Fibroblast of pulmonary artery (primary cell): Measurements from ENCODE around the gene PCP2.

Experiments used
- DNase-seq: peaks from one replicate; pipeline ENCODE4 v3.0.0-alpha.2; 2010; ENCODE audit warnings: low read depth
- H3K4me3 ChIP-seq: replicated peaks from 2 replicates; pipeline ENCODE4 v1.5.1; 2011; ENCODE audit warnings: low read depth, mild to moderate bottlenecking, control low read depth, low read length, moderate library complexity
- CTCF ChIP-seq: IDR thresholded peaks from 2 replicates; pipeline ENCODE4 v1.5.1; 2011; ENCODE audit warnings: mild to moderate bottlenecking, control low read depth, low read length, inconsistent platforms; ENCODE audit errors: missing control alignments

The PCP2 gene

GRCh38 chr19:7617172-7617571 is 16.3 kb downstream of the PCP2 start:
- H3K4me3 ChIP-seq, result no peak overlapping the region
- no peak for DNase-seq
- TF ChIP-seq CTCF, result no peak

DNA sequence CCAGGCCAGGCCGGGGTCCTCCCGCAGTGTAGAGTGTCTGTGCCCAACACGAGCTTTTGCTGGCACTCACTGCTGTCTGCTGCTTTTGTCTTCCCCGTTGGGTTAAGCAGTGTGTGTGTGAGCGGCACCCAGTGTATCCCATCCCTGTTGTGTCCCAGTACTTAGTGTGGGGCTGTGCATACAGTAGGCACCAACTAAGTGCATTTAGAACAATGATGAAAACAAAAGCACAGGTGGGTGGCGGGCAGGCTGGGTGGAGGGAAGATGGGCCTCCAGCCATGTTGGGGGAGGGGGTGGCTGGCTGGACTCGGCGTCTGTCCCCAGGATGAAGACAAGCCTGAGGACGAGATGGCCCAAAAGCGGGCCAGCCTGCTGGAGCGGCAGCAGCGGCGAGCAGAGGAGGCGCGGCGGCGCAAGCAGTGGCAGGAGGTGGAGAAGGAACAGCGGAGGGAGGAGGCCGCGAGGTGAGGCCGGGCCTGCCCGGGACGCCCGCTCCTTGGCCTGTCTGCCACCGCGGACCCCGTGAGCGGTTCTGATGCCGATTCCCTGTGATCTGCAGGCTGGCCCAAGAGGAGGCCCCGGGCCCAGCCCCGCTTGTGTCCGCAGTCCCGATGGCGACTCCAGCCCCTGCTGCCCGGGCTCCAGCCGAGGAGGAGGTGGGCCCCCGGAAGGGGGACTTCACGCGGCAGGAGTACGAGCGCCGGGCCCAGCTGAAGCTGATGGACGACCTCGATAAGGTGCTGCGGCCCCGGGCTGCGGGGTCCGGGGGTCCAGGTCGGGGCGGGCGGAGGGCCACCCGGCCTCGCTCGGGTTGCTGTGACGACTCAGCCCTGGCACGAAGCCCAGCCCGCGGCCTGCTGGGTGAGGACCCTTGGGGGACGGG is 18.4 kb downstream of the PCP2 start:
- no peak for DNase-seq
- H3K4me3 ChIP-seq, result no peak overlapping the region
- no peak for TF ChIP-seq CTCF

- TF ChIP-seq CTCF, result no peak
- DNase-seq, result no peak
- no peak overlapping the region for H3K4me3 ChIP-seq
Measured at GRCh38 chr19:7612282-7613274, 20.9 kb downstream of the PCP2 start.

DNA sequence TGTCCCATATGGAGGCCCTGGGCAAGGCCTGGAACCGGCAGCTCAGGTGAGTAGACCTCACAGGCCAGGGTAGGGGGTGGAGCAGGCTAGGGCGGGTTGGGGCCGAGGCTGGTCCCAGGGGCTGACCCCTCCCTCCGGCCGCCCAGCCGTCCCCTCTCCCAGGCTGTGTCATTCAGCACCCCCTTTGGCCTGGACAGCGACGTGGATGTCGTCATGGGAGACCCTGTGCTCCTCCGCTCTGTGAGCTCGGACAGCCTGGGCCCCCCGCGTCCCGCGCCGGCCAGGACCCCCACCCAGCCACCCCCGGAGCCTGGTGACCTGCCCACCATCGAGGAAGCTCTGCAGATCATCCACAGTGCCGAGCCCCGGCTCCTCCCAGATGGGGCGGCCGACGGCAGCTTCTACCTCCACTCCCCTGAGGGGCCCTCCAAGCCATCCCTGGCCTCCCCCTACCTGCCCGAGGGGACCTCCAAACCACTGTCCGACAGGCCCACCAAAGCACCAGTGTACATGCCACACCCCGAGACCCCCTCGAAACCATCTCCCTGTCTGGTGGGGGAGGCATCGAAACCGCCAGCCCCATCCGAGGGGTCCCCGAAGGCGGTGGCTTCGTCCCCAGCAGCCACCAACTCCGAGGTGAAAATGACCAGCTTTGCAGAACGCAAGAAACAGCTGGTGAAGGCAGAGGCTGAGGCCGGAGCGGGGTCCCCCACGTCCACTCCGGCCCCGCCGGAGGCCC is 21.8 kb downstream of the PCP2 start:
- H3K4me3 ChIP-seq, result no peak overlapping the region
- no peak for DNase-seq
- TF ChIP-seq CTCF, result no peak

DNA sequence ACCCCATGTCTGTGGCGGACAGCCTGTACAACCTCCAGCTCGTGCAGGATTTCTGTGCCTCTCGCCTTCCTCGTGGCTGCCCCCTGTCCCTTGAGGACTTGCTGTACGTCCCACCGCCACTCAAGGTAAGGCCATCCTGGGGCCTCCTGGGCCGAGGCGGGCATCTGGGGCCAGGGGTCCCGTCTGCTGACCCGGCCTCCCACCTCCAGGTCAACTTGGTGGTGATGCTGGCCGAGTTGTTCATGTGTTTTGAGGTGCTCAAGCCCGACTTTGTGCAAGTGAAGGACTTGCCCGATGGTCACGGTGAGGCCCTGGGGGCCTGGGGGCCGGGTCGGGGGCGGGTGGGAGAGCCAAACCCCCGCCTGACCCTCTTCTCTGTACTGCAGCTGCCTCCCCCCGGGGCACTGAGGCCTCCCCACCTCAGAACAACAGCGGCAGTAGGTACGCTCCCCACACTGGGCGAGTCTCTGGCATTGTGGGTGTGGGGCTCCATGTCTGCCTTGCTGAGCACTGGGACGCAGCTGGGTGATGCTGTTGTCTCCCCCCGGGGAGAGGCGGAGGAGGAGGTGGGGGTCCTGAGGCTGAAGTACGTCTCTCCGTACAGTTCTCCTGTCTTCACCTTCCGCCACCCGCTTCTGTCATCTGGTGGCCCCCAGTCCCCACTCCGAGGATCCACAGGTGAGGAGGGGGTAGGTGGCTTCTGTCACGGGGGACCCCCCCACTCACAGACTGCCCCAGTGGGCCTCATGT is 22.9 kb downstream of the PCP2 start:
- TF ChIP-seq CTCF, result no peak
- DNase-seq, result no peak
- no peak overlapping the region for H3K4me3 ChIP-seq
